ENCODE results near the gene IGDCC3.

The IGDCC3 gene

GRCh38 chr15:65386886-65387285 lies 9.1 kb upstream of the IGDCC3 start:
- Histone ChIP-seq H3K36me3 (ENCODE audit: insufficient read depth, insufficient read length, low read length) (peaks cover 66% of the 10 kb centered on the region), H3K9me3 (ENCODE audit: insufficient read depth, low read length) (no peaks in the 10 kb centered on the region), H3K4me1 (ENCODE audit: insufficient read depth, insufficient read length) (peaks cover 9% of the 10 kb centered on the region), H3K27me3 (ENCODE audit: insufficient read depth, insufficient read length) (no peaks in the 10 kb centered on the region), H3K4me3 (ENCODE audit: insufficient read length, low read depth) (no peak overlapping the region), H3K9ac (ENCODE audit: insufficient read length, low read depth) (peak overlapping the region; percentile 65)
- DNase-seq (ENCODE audit: low read depth, low spot score), result no peak
- TF ChIP-seq SUZ12 (IDR thresholded peaks at IDR 0.05; ENCODE audit: extremely low read depth, insufficient read depth, insufficient read length), result no peak
- TF ChIP-seq ZNF274 (IDR thresholded peaks at IDR 0.05; ENCODE audit: low read depth, low read length), result no peak
- no peak for TF ChIP-seq YY1 (IDR thresholded peaks at IDR 0.05; ENCODE audit: insufficient read depth, insufficient read length)

DNA sequence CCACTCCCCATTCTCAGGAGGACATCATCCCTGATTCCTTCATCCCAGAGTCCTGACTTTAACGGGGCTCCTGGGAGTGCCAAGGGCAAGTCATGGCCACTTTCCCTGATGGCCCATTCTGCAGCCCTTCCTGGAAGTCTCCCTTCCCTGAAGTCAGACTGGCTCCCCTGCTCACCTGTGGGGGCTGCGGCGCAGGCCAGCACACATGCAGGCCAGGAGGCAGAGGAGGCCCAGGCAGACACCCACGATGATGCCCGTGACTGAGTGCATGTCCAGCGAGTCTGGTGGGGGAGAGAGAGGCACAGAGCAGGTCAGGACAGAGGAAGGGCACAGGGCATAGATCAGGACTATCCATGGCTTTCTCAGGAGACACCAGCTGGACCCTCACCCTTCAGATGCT lies 8.6 kb upstream of the IGDCC3 start:
- no peak overlapping the region for H3K4me3 ChIP-seq (ENCODE audit: insufficient read length, low read depth)
- peaks cover 61% of the 10 kb centered on the region for H3K36me3 ChIP-seq (ENCODE audit: insufficient read depth, insufficient read length, low read length)
- H3K4me1 ChIP-seq (ENCODE audit: insufficient read depth, insufficient read length), result peaks cover 9% of the 10 kb centered on the region
- DNase-seq (ENCODE audit: low read depth, low spot score), result no peak
- no peak for TF ChIP-seq ZNF274 (IDR thresholded peaks at IDR 0.05; ENCODE audit: low read depth, low read length)
- no peak for TF ChIP-seq YY1 (IDR thresholded peaks at IDR 0.05; ENCODE audit: insufficient read depth, insufficient read length)
- TF ChIP-seq SUZ12 (IDR thresholded peaks at IDR 0.05; ENCODE audit: extremely low read depth, insufficient read depth, insufficient read length), result no peak
- no peaks in the 10 kb centered on the region for H3K9me3 ChIP-seq (ENCODE audit: insufficient read depth, low read length)
- no peaks in the 10 kb centered on the region for H3K27me3 ChIP-seq (ENCODE audit: insufficient read depth, insufficient read length)
- H3K9ac ChIP-seq (ENCODE audit: insufficient read length, low read depth), result peak overlapping the region; percentile 65

DNA sequence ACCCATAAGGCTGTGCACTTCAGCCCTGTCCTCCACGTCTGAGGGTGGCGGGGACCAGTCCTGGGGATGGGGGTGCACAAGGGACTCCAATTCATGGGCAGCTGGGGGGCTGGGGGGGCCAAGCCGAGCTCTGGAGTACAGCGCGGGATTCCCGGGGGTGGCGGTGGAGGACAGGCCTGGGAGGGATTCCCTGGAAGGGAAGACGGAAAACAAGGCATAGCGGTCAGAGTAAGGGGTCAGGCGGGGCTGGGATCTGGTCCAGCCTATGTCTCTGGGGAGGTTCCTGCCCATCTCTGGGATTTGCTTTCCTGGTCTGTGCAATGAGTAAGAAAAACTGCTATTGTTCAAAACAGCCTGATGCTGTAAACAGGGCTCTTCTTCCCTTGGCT lies 8.1 kb upstream of the IGDCC3 start:
- Histone ChIP-seq H3K36me3 (ENCODE audit: insufficient read depth, insufficient read length, low read length) (peaks cover 57% of the 10 kb centered on the region), H3K4me1 (ENCODE audit: insufficient read depth, insufficient read length) (peaks cover 9% of the 10 kb centered on the region), H3K9ac (ENCODE audit: insufficient read length, low read depth) (peak overlapping the region; percentile 65), H3K4me3 (ENCODE audit: insufficient read length, low read depth) (no peak overlapping the region), H3K9me3 (ENCODE audit: insufficient read depth, low read length) (no peaks in the 10 kb centered on the region), H3K27me3 (ENCODE audit: insufficient read depth, insufficient read length) (no peaks in the 10 kb centered on the region)
- no peak for DNase-seq (ENCODE audit: low read depth, low spot score)
- TF ChIP-seq YY1 (IDR thresholded peaks at IDR 0.05; ENCODE audit: insufficient read depth, insufficient read length) (no peak), SUZ12 (IDR thresholded peaks at IDR 0.05; ENCODE audit: extremely low read depth, insufficient read depth, insufficient read length) (no peak), ZNF274 (IDR thresholded peaks at IDR 0.05; ENCODE audit: low read depth, low read length) (no peak)

DNA sequence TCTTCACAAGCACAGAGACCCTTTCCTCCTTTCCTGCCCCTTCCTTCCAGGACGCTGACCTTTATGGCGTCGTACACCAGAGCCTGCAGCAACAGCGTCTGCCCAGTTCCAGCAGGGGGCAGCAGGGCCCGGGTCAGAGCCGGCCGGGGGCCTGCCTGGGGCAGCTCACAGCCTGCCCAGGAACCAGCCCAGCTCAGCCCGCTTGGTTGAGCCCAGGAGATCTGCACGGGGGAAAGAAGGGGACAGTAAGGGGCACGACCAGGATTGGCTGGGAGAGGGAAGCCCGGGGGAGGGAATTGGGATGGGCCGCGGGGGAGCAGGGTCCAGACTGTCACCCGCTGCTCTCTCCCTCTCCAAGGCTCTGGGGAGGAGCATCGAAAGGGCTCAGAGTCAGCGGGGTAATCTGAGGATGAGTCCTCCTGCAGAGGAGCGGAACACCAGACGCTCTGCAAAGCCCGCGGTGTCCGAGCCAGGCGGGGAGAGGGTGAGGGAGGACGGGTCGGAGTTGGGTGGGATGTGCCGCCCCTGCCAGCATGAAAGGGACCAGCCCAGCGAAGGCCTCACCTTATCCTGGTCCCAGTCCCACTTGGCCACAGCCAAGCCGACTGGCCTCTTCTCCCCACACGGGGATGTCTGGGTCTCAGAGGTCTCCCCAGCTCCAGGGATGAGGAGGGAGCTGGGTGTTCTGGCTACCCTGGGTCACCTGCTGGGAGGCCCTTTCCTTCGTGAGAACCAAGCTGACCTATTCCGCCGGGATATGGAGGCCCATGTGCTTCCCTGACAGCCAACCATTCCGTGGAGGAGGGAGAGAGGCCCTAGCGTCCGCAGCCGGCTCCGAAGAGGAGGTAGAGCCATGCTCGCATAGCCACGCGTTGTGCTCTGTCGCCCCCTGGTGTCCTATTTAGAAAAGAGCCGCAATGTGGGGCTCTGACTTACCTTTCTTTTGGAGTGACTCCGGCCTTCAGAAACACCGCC lies 7.4 kb upstream of the IGDCC3 start:
- H3K27me3 ChIP-seq (ENCODE audit: insufficient read depth, insufficient read length), result no peaks in the 10 kb centered on the region
- peaks cover 10% of the 10 kb centered on the region for H3K4me1 ChIP-seq (ENCODE audit: insufficient read depth, insufficient read length)
- H3K36me3 ChIP-seq (ENCODE audit: insufficient read depth, insufficient read length, low read length), result peaks cover 58% of the 10 kb centered on the region
- TF ChIP-seq ZNF274 (IDR thresholded peaks at IDR 0.05; ENCODE audit: low read depth, low read length) (no peak), SUZ12 (IDR thresholded peaks at IDR 0.05; ENCODE audit: extremely low read depth, insufficient read depth, insufficient read length) (no peak), YY1 (IDR thresholded peaks at IDR 0.05; ENCODE audit: insufficient read depth, insufficient read length) (no peak)
- H3K9me3 ChIP-seq (ENCODE audit: insufficient read depth, low read length), result no peaks in the 10 kb centered on the region
- H3K4me3 ChIP-seq (ENCODE audit: insufficient read length, low read depth), result no peak overlapping the region
- peak; percentile 77 for DNase-seq (ENCODE audit: low read depth, low spot score)
- H3K9ac ChIP-seq (ENCODE audit: insufficient read length, low read depth), result peak overlapping the region; percentile 73

DNA sequence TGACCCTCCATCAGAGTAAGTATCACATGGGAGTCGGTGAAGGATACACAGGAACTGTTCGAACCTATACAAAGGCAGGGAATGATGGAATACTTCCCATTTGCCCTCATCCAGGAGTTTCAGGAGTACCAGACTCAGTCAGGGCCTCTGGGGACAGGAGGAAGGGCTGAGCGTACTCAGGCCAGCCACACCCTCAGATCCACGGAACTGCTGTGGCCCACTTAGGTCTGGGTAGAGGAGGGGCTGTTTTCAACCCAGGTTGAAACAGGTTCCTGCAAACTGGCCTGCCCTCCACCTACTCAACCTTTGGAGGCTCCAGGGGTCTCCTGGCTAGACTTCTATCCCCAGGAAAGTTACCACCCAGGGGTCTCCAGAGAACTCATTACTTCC lies 6.7 kb upstream of the IGDCC3 start:
- TF ChIP-seq SUZ12 (IDR thresholded peaks at IDR 0.05; ENCODE audit: extremely low read depth, insufficient read depth, insufficient read length) (no peak), ZNF274 (IDR thresholded peaks at IDR 0.05; ENCODE audit: low read depth, low read length) (no peak), YY1 (IDR thresholded peaks at IDR 0.05; ENCODE audit: insufficient read depth, insufficient read length) (no peak)
- Histone ChIP-seq H3K9me3 (ENCODE audit: insufficient read depth, low read length) (no peaks in the 10 kb centered on the region), H3K4me3 (ENCODE audit: insufficient read length, low read depth) (no peak overlapping the region), H3K27me3 (ENCODE audit: insufficient read depth, insufficient read length) (no peaks in the 10 kb centered on the region), H3K9ac (ENCODE audit: insufficient read length, low read depth) (no peak overlapping the region), H3K36me3 (ENCODE audit: insufficient read depth, insufficient read length, low read length) (peaks cover 52% of the 10 kb centered on the region), H3K4me1 (ENCODE audit: insufficient read depth, insufficient read length) (peaks cover 17% of the 10 kb centered on the region)
- DNase-seq (ENCODE audit: low read depth, low spot score), result no peak

DNA sequence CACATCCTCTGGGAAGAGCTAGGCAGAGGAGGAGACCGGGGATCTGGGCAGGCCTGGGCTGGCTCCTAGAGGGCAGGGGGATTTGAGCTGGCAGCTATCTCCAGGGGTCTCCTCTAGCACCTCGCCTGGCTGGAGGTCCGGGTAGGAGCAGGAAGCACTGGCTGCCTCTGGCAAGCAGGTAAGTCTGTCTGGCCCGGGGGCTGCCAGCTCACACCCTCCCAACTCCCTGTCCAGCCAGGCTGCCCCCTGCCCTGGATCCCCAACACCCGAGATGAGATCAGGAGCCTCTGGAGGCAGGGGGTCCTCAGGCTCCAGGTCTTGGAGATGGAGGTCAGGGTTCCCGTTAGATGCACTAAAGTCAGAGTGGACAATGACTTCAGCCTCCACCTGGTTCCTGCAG lies 6.2 kb upstream of the IGDCC3 start:
- H3K4me1 ChIP-seq (ENCODE audit: insufficient read depth, insufficient read length), result peaks cover 17% of the 10 kb centered on the region
- no peaks in the 10 kb centered on the region for H3K27me3 ChIP-seq (ENCODE audit: insufficient read depth, insufficient read length)
- H3K9ac ChIP-seq (ENCODE audit: insufficient read length, low read depth), result no peak overlapping the region
- H3K36me3 ChIP-seq (ENCODE audit: insufficient read depth, insufficient read length, low read length), result peaks cover 47% of the 10 kb centered on the region
- no peak for DNase-seq (ENCODE audit: low read depth, low spot score)
- H3K4me3 ChIP-seq (ENCODE audit: insufficient read length, low read depth), result no peak overlapping the region
- TF ChIP-seq ZNF274 (IDR thresholded peaks at IDR 0.05; ENCODE audit: low read depth, low read length) (no peak), YY1 (IDR thresholded peaks at IDR 0.05; ENCODE audit: insufficient read depth, insufficient read length) (no peak), SUZ12 (IDR thresholded peaks at IDR 0.05; ENCODE audit: extremely low read depth, insufficient read depth, insufficient read length) (no peak)
- no peaks in the 10 kb centered on the region for H3K9me3 ChIP-seq (ENCODE audit: insufficient read depth, low read length)

- no peak for DNase-seq (ENCODE audit: low read depth, low spot score)
- H3K36me3 ChIP-seq (ENCODE audit: insufficient read depth, insufficient read length, low read length), result peaks cover 42% of the 10 kb centered on the region
- TF ChIP-seq YY1 (IDR thresholded peaks at IDR 0.05; ENCODE audit: insufficient read depth, insufficient read length), result no peak
- no peak for TF ChIP-seq ZNF274 (IDR thresholded peaks at IDR 0.05; ENCODE audit: low read depth, low read length)
- TF ChIP-seq SUZ12 (IDR thresholded peaks at IDR 0.05; ENCODE audit: extremely low read depth, insufficient read depth, insufficient read length), result no peak
- no peaks in the 10 kb centered on the region for H3K27me3 ChIP-seq (ENCODE audit: insufficient read depth, insufficient read length)
- no peaks in the 10 kb centered on the region for H3K9me3 ChIP-seq (ENCODE audit: insufficient read depth, low read length)
- no peak overlapping the region for H3K4me3 ChIP-seq (ENCODE audit: insufficient read length, low read depth)
- H3K9ac ChIP-seq (ENCODE audit: insufficient read length, low read depth), result no peak overlapping the region
- H3K4me1 ChIP-seq (ENCODE audit: insufficient read depth, insufficient read length), result peaks cover 17% of the 10 kb centered on the region
Observed at GRCh38 chr15:65383456-65383855, 5.7 kb upstream of the IGDCC3 start.
